Mesothelial cell of epicardium (in vitro differentiated cells): ENCODE results near the gene CCNQ. TPM values are rescaled to one million over a fixed set of nuclear protein-coding genes. Genes with fewer than 3 reads are reported as not detected.

Experiments
- DNase-seq, 2 experiments: peaks; one replicate each; pipeline ENCODE4 v3.0.0; 2021; ENCODE audit warnings: low spot score in 2 of 2; ENCODE audit not compliant: unreplicated experiment in 2 of 2
- H3K27ac Mint-ChIP-seq: 2 replicates; pipeline ENCODE4 v1.8.0; 2021; ENCODE audit warnings: mixed read lengths
- H3K27me3 Mint-ChIP-seq: 2 replicates; pipeline ENCODE4 v1.8.0; 2021; ENCODE audit warnings: low read depth, mixed read lengths
- H3K36me3 Mint-ChIP-seq: 2 replicates; pipeline ENCODE4 v1.8.0; 2021; ENCODE audit warnings: mixed read lengths
- H3K4me1 Mint-ChIP-seq: 2 replicates; pipeline ENCODE4 v1.8.0; 2021; ENCODE audit warnings: mixed read lengths
- H3K4me3 Mint-ChIP-seq: 2 replicates; pipeline ENCODE4 v1.8.0; 2021; ENCODE audit warnings: mild to moderate bottlenecking, moderate library complexity, mixed read lengths
- H3K9me3 Mint-ChIP-seq: 2 replicates; pipeline ENCODE4 v1.8.0; 2021; ENCODE audit warnings: mixed read lengths
- CTCF ChIP-seq: fragments of 200-600 bp; sonication (generic); IDR thresholded peaks from one replicate; pipeline ENCODE4 v1.5.0; 2021; ENCODE audit warnings: antibody characterized with exemption; ENCODE audit not compliant: unreplicated experiment
- total RNA-seq: library from RNA; stranded (reverse); gene quantifications from 3 replicates; pipeline ENCODE4 v1.2.1, GENCODE V29; 2021

CCNQ gene
- total RNA-seq, 1 donor from 2014 or later = 17.3 TPM

- Mint-ChIP-seq H3K4me1 (peaks cover 2% of the 10 kb centered on the region), H3K4me3 (no peak overlapping the region), H3K36me3 (no peaks in the 10 kb centered on the region), H3K9me3 (peaks cover 9% of the 10 kb centered on the region), H3K27ac (no peak overlapping the region), H3K27me3 (peaks cover 26% of the 10 kb centered on the region)
- no peak for TF ChIP-seq CTCF
- DNase-seq = no peak
Observed at GRCh38 chrX:153622661-153623309, 23.8 kb upstream of the CCNQ start.

- Mint-ChIP-seq H3K9me3 (peaks cover 9% of the 10 kb centered on the region), H3K4me1 (peaks cover 2% of the 10 kb centered on the region), H3K36me3 (no peaks in the 10 kb centered on the region), H3K4me3 (no peak overlapping the region), H3K27me3 (peaks cover 33% of the 10 kb centered on the region), H3K27ac (no peak overlapping the region)
- DNase-seq = no peak
- no peak for TF ChIP-seq CTCF
Observed at GRCh38 chrX:153621949-153622598, 23.1 kb upstream of the CCNQ start.

DNA sequence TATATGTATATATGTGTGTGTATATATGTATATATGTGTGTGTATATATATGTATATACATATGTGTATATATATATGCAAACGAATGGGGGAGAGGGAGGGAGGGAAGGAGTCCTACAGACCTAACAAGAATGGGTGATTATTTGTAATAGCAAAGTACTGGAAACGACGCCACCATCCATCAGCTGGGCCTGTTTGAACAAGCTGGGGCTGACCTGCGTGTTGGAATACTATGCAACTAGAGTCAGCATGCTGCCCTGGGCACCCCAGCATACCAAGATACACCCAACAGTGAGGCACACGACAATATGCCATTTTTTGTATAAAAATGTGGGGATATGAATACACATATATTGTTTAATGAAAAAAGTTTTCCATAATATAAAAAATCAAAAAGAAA lies 21.6 kb upstream of the CCNQ start:
- TF ChIP-seq CTCF = no peak
- DNase-seq = no peak
- no peak overlapping the region for H3K4me3 Mint-ChIP-seq
- no peaks in the 10 kb centered on the region for H3K4me1 Mint-ChIP-seq
- H3K36me3 Mint-ChIP-seq = no peaks in the 10 kb centered on the region
- peaks cover 48% of the 10 kb centered on the region for H3K27me3 Mint-ChIP-seq
- H3K9me3 Mint-ChIP-seq = peaks cover 9% of the 10 kb centered on the region
- no peak overlapping the region for H3K27ac Mint-ChIP-seq

GRCh38 chrX:153614818-153615217 lies 15.9 kb upstream of the CCNQ start:
- Mint-ChIP-seq H3K4me1 (peaks cover 2% of the 10 kb centered on the region), H3K27ac (no peak overlapping the region), H3K9me3 (peaks cover 17% of the 10 kb centered on the region), H3K36me3 (no peaks in the 10 kb centered on the region), H3K4me3 (no peak overlapping the region), H3K27me3 (peaks cover 73% of the 10 kb centered on the region)
- no peak for TF ChIP-seq CTCF
- no peak for DNase-seq

DNA sequence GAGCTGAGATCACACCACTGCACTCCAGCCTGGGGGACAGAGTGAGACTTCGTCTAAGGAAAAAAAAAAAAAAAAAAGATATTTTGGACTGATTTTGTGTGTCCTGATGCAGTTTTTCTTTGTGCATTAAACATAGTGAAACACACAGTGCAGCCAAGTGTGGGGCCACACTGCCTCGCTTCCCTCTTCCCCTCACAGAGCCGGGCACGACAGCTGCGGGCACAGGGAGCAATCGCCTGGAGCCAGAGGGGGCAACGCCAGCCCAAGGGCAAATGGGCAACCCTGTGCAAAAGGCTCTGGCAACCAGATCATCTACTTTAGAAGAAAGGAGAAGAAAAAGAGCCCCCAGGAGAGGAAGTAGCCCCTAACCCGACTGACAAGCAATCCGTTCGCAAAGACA lies 13.5 kb upstream of the CCNQ start:
- no peak overlapping the region for H3K4me3 Mint-ChIP-seq
- peaks cover 67% of the 10 kb centered on the region for H3K27me3 Mint-ChIP-seq
- H3K36me3 Mint-ChIP-seq = no peaks in the 10 kb centered on the region
- peaks cover 2% of the 10 kb centered on the region for H3K4me1 Mint-ChIP-seq
- H3K27ac Mint-ChIP-seq = no peak overlapping the region
- TF ChIP-seq CTCF = no peak
- peaks cover 21% of the 10 kb centered on the region for H3K9me3 Mint-ChIP-seq
- DNase-seq = no peak
